Naive thymus-derived CD8-positive, alpha-beta T cell (primary cell): ENCODE measurements around the gene CLCNKA. TPM values are rescaled to one million over a fixed set of nuclear protein-coding genes. Genes with fewer than 3 reads are reported as not detected.

ENCODE experiments used
- ATAC-seq, 2 donors: fragments of 150-1000 bp; cut with Tn5 transposase in 1 of 2; sonication (Bioruptor Pico), chemical (Tn5 transposase) in 1 of 2; 1 replicate in 1 of 2; 2 replicates in 1 of 2; pipeline ENCODE4 v1.10.0; 2021; ENCODE audit warnings: mild to moderate bottlenecking in 2 of 2, moderate library complexity in 2 of 2
- POLR2A ChIA-PET: fragments of 350-600 bp; sonication (Branson Sonifier 250); formaldehyde crosslinking; loops from one replicate; lab custom pipeline; 2021; ENCODE audit warnings: antibody characterized with exemption; lab: Charles Lee
- DNase-seq, 10 donors: peaks; one replicate each; pipeline versions ENCODE4 v3.0.0 to v3.0.0-alpha.2; 2020 to 2022
- H3K27ac Mint-ChIP-seq, 10 donors: one replicate each; pipeline ENCODE4 v1.8.0; 2020 to 2022; ENCODE audit warnings: mild to moderate bottlenecking in 10 of 10, mixed read lengths in 10 of 10, moderate library complexity in 4 of 10, inconsistent platforms in 1 of 10
- H3K27me3 Mint-ChIP-seq, 5 donors: one replicate each; pipeline ENCODE4 v1.8.0; 2021 to 2022; ENCODE audit warnings: mixed read lengths in 5 of 5
- H3K36me3 Mint-ChIP-seq, 3 donors: one replicate each; pipeline ENCODE4 v1.8.0; 2020 to 2022; ENCODE audit warnings: mixed read lengths in 3 of 3, mild to moderate bottlenecking in 2 of 3, inconsistent platforms in 1 of 3
- H3K4me1 Mint-ChIP-seq, 4 donors: one replicate each; pipeline ENCODE4 v1.8.0; 2021 to 2022; ENCODE audit warnings: mixed read lengths in 4 of 4
- H3K4me3 Mint-ChIP-seq, 10 donors: one replicate each; pipeline ENCODE4 v1.8.0; 2020 to 2022; ENCODE audit warnings: mild to moderate bottlenecking in 10 of 10, mixed read lengths in 10 of 10, moderate library complexity in 6 of 10, inconsistent platforms in 1 of 10
- H3K9me3 Mint-ChIP-seq, 9 donors: one replicate each; pipeline ENCODE4 v1.8.0; 2020 to 2022; ENCODE audit warnings: mixed read lengths in 9 of 9, mild to moderate bottlenecking in 3 of 9, inconsistent platforms in 1 of 9, moderate library complexity in 1 of 9
- polyA plus RNA-seq, 3 donors: library from polyadenylated mRNA; unstranded; fragments of 300-500 nt; fragmentation: Illumina TruSeq; gene quantifications; one replicate each; pipeline ENCODE4 v1.2.3, GENCODE V29; 2021
- total RNA-seq, 8 experiments: library from RNA in 2 of 8; stranded (reverse) in 2 of 8; gene quantifications; one replicate each; pipeline ENCODE4 v1.2.3 and lab custom pipeline; 2021 to 2026

CLCNKA gene
- total and polyA plus RNA-seq, 5 experiments from 2014 or later = not detected

DNA sequence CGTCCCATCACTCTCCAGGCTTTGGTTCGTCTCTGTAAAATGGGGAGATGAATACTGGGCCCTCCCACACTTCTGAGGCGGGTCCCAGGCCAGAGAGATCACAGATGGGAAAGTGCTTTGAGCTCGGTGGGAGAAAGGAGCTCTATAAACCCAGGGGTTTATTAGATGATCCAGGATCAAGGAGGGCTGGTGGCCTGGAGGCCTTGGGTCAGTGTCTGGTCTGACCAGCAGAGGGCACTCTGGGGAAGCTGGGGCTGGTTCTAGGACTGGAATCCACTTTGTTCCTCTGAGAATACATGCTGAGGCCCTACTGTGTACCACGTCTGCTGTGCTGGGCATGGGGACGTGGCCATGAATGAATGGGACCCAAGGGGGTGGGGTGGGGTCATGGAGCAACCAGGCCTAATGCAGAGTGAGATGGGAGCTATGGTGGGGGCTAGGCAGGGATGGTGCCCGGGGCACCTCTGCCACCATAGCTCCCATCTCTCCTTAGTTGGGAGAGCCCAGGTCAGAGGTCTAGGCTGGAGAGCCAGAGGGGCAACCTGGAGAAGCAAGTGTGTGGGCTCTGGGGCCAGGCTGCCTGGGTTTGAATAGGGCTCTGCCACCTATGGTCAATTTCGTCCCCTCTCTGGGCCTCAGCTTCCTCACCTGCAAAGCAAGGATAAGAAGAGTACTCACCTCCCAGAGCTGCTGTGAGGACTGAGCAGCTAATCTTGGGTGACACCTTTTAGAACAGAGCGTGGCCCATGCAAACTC lies 60.6 kb downstream of the CLCNKA start:
- peak overlapping the region in 2 of 10 donors; percentile 27 to 85 for H3K27ac Mint-ChIP-seq
- no peak overlapping the region for H3K4me3 Mint-ChIP-seq

DNA sequence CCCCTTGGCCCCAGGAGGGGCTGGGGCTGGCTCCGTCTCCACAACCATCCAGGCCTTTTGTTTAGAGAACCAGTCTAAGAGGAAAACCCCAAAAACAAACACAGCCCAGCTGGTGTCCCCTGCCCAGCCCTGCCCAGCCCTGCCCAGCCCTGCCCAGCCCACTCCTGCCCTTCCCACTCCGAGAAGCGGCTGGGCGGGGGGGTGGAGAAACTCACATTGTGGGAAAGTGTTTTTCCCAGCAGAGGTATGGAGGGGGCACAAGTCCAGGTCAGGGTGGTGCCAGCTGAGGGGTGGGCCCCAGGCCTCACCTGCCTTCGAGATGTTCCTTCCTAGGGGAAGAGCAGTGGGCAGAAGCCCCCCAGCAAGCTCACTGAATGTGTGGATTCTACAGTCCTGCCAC lies 61.6 kb downstream of the CLCNKA start:
- Mint-ChIP-seq H3K27me3 (peaks cover 0 to 2% (median 1%) of the 10 kb centered on the region in 5 donors), H3K27ac (no peak overlapping the region), H3K36me3 (no peaks in the 10 kb centered on the region), H3K9me3 (no peaks in the 10 kb centered on the region), H3K4me3 (no peak overlapping the region), H3K4me1 (peaks cover 5 to 8% (median 6%) of the 10 kb centered on the region in 4 donors)
- ATAC-seq = no peak
- DNase-seq = no peak
- POLR2A ChIA-PET = no interaction called here

More for the DNA sequence above, 60.6 kb downstream of the CLCNKA start:
- ATAC-seq (no peak), DNase-seq (peak in 9 of 10 donors; percentile 14 to 71 (median 46))
- Mint-ChIP-seq H3K4me1 (peaks cover 5 to 8% (median 6%) of the 10 kb centered on the region in 4 donors), H3K27me3 (peaks cover 0 to 2% (median 1%) of the 10 kb centered on the region in 5 donors), H3K36me3 (no peaks in the 10 kb centered on the region), H3K9me3 (no peaks in the 10 kb centered on the region)
- POLR2A ChIA-PET = interaction anchor here (0.6 to 1.2 kb wide), 2 partner anchors 104 to 438 kb away, joined by 3 to 7 read pairs; no protein-coding TSS in a partner anchor

Other genes starting within 250 kb of the CLCNKA start
- gene UQCRHL, start 214.4 kb upstream of the CLCNKA start, total RNA-seq = 1 to 10 TPM; 1.8 to 2.0 TPM
- gene UQCRHL, start 214.4 kb upstream of the CLCNKA start, polyA plus RNA-seq = 1 to 10 TPM; 1.1 to 1.2 (median 1.2) TPM
- 10 to 100 TPM; 85.6 to 88.3 TPM for gene SPEN, start 174.3 kb upstream of the CLCNKA start, total RNA-seq
- 10 to 100 TPM in 1 of 3 donors, 1 to 10 TPM in 2; 4.0 to 38.0 (median 8.1) TPM for gene SPEN, start 174.3 kb upstream of the CLCNKA start, polyA plus RNA-seq
- 10 to 100 TPM; 49.3 to 58.1 TPM for gene ZBTB17, start 45.9 kb upstream of the CLCNKA start, total RNA-seq
- gene ZBTB17, start 45.9 kb upstream of the CLCNKA start, polyA plus RNA-seq = 10 to 100 TPM; 10.2 to 23.3 (median 11.1) TPM
- not detected for gene SRARP, start 17.8 kb upstream of the CLCNKA start, total RNA-seq
- gene SRARP, start 17.8 kb upstream of the CLCNKA start, polyA plus RNA-seq = not detected
- gene HSPB7, start 4.0 kb upstream of the CLCNKA start, total RNA-seq = not detected
- not detected for gene HSPB7, start 4.0 kb upstream of the CLCNKA start, polyA plus RNA-seq
- not detected for gene CLCNKB, start 21.7 kb downstream of the CLCNKA start, total RNA-seq
- gene CLCNKB, start 21.7 kb downstream of the CLCNKA start, polyA plus RNA-seq = not detected
- not detected for gene FAM131C, start 51.6 kb downstream of the CLCNKA start, total RNA-seq
- gene FAM131C, start 51.6 kb downstream of the CLCNKA start, polyA plus RNA-seq = not detected
- gene EPHA2, start 134.0 kb downstream of the CLCNKA start, total RNA-seq = not detected
- gene EPHA2, start 134.0 kb downstream of the CLCNKA start, polyA plus RNA-seq = not detected
- gene ARHGEF19, start 190.6 kb downstream of the CLCNKA start, total RNA-seq = 10 to 100 TPM; 11.9 to 12.7 TPM
- 1 to 10 TPM; 6.4 to 8.9 (median 7.7) TPM for gene ARHGEF19, start 190.6 kb downstream of the CLCNKA start, polyA plus RNA-seq
- gene CPLANE2, start 215.1 kb downstream of the CLCNKA start, total RNA-seq = 1 to 10 TPM; 8.8 to 9.6 TPM
- 1 to 10 TPM; 1.7 to 2.9 (median 2.7) TPM for gene CPLANE2, start 215.1 kb downstream of the CLCNKA start, polyA plus RNA-seq